AG09319 (cell line): ENCODE data around the gene SAMD13.

Experiments
- DNase-seq: peaks from one replicate; pipeline ENCODE4 v3.0.0-alpha.2; 2010; ENCODE audit warnings: low read depth; ENCODE audit errors: extremely low read depth
- TF ChIP-seq, protein P1 (sequence below): IDR thresholded peaks from 2 replicates; pipeline ENCODE4 v1.5.1; 2011; ENCODE audit warnings: low read depth, mild to moderate bottlenecking, inconsistent platforms, low read length, moderate library complexity

Gene SAMD13

DNA sequence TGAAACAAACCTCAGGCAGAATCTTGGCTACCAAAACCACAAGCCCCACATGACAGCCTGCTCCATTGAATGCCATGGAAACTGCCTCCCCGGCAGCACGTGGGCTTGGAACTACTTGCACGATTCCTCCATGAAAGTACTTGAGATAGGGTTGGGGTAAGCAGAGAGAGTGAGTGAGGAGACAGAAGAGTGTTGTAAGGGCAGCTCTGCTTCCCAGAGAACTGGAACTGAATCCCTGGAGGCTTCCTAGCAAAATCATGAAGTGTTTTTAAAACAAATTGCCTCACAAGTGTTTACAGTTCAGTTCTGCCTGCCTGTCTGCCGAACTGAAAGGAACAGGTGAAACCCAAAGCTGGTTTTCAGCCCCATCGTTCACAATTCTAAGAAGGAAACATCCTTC lies 61.5 kb downstream of the SAMD13 start:
- DNase-seq, result no peak
- TF ChIP-seq, protein P1, sequence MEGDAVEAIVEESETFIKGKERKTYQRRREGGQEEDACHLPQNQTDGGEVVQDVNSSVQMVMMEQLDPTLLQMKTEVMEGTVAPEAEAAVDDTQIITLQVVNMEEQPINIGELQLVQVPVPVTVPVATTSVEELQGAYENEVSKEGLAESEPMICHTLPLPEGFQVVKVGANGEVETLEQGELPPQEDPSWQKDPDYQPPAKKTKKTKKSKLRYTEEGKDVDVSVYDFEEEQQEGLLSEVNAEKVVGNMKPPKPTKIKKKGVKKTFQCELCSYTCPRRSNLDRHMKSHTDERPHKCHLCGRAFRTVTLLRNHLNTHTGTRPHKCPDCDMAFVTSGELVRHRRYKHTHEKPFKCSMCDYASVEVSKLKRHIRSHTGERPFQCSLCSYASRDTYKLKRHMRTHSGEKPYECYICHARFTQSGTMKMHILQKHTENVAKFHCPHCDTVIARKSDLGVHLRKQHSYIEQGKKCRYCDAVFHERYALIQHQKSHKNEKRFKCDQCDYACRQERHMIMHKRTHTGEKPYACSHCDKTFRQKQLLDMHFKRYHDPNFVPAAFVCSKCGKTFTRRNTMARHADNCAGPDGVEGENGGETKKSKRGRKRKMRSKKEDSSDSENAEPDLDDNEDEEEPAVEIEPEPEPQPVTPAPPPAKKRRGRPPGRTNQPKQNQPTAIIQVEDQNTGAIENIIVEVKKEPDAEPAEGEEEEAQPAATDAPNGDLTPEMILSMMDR, result no peak

DNA sequence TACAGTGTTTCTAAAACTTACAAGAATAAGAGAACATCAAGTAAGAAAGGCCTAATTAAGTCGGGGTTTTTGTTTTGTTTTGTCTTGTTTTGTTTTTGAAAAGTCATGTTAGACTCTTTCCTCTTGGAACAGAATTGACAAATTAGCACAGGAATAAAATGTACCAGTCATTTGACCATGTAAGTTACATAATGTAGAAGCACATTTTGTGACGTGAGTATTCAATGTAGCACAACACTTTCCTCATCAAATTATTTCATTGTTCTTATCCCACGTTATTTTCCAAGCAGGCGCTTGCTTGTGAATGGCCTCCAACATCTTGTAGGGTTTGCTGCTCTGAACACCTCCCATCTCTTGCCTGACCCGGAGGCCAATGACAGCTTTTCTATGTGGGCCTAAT lies 62.1 kb downstream of the SAMD13 start:
- TF ChIP-seq, protein P1, result no peak
- no peak for DNase-seq

DNA sequence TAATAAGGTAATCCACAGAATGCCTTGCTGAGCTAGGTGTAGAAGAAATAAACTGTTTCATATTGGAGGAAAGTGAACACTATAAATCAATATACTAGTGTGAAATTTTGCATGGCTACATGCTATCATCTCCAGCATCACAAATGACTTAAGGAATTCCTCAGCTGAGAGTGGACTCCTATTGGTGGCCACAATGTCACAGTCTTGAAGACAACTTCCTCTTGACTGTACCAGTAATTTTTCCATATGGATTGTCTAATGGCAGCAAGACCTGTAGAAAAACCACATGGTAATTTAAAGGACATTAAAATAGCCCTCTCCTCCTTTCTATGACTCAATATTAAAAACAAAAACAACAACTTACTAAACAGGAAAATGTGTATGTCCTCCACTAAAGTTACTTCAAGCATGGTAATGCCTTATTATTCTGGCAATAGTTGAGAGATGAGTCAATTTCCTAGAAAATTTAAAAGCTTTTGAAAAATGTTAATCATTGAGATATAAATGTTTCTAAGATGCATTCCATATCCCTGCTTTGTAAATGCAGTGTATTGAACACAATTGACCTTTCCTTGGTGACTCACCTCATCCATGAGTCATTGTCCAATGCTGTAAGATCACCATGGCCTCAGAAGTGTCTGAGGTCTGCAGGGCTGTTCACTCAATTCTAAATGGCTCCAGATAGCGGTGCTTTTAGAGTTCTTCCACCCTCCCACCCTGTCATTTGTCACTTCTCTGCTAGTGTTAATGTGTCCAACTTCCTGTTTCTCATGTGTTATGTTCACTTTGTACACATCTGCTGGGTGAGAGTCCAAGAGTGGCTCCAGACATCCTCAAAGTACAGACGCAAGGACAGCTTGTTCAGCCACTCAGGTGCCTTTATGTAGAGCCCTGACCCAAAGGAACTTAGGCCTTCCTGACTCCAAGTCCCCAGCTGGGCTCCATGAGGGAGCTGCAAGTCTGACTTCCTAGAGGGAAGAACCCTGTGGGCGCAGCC lies 64.0 kb downstream of the SAMD13 start:
- peak; percentile 79 for DNase-seq
- TF ChIP-seq, protein P1, result no peak

DNA sequence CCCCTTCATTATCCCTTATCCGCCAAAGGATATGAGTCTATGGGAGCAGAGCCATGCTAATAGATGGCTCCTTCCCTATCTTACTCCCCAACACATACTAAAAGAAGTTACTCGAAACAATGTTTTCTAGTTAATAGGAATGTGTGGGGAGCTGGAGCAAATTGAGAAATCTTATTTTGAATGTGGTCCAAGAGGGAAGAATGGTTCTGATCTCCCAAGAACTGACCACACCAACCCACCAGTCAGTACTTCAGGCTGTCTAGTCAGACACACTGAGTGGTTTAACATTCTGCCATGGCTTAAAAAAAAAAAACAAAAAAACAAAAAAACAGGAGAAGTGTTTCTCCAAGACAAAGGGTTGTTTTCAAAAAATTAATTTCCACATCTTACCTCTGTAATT lies 65.3 kb downstream of the SAMD13 start:
- DNase-seq, result peak; percentile 44
- TF ChIP-seq, protein P1, result no peak

DNA sequence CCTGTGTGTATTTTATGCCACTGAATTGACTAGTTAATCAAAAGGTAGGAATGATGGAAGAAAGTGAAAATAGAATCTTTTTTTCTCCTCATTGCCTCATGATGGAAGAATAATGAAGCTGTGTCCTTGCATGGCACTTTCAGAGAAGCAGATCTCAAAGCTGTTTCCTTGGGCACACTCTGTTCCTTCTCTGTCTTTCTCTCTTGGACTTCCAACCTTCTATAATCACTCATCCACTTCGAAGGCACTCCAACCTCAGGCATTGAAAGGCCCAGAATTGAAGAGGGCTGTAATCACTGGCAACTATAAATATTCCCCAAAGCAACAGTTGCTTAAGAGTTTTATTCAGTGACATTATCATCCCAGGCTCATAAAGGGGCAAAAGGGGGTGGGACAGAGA lies 65.7 kb downstream of the SAMD13 start:
- DNase-seq, result no peak

DNA sequence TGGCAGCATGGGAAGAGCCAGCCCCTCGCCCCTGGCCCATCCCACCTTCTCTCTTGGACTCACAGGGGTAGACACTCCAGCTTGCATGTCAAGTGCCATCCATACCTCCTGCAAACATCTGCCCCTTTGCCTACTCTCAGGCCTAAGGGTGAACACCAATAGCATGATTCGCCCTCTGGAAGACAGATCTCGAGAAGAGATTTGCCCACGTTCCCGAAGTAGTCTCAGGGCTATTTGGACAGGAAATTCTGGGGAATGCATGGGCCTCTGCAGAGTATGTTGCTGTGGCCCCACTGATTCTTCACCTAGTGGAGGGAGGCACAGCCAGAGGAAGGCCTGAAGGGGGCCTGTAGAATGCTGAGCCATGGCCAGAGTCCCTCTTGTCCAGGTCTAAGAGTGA lies 66.9 kb downstream of the SAMD13 start:
- TF ChIP-seq, protein P1, result no peak
- no peak for DNase-seq

More for the DNA sequence above, 65.7 kb downstream of the SAMD13 start:
- TF ChIP-seq, protein P1, result no peak

DNA sequence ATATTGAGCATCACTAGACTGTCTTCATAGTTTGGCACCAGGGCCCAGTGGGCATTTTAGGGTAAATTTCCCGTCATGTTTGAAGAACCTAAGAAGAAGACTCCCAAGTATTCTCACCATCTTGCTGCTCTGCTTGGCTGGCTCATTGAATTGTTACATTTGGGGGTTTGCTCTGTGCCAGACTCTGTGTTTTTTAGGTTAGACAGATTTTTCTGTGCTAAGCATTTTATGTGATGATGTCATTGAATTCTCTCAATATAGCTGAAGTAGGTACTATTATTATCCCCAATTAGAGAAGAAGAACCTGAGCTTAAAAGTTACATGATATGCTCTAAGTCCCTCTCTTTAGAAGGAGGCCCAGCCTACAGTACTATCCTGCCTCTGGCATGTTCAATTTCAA lies 68.8 kb downstream of the SAMD13 start:
- TF ChIP-seq, protein P1, result no peak

More for the DNA sequence above, 68.8 kb downstream of the SAMD13 start:
- DNase-seq, result no peak
